Breast epithelium (tissue), 4 donors: ENCODE data around the gene NEU4. TPM values are rescaled to one million over a fixed set of nuclear protein-coding genes. Genes with fewer than 3 reads are reported as not detected.

Source experiments
- DNase-seq, 2 donors: peaks; one replicate each; pipeline ENCODE4 v3.0.0-alpha.2; 2019; ENCODE audit warnings: low spot score in 2 of 2
- H3K27ac ChIP-seq, 2 donors: fragments of 200-600 bp; sonication (generic) in 1 of 2; one replicate each; pipeline ENCODE4 v1.5.1; 2016 to 2019; ENCODE audit warnings: mild to moderate bottlenecking in 1 of 2
- H3K27me3 ChIP-seq, 2 donors: fragments of 200-600 bp; sonication (generic) in 1 of 2; one replicate each; pipeline versions ENCODE4 v1.5.1 to v1.6.0; 2017 to 2019; ENCODE audit warnings: control low read depth in 1 of 2, mild to moderate bottlenecking in 1 of 2
- H3K36me3 ChIP-seq: fragments of 200-600 bp; one replicate; pipeline ENCODE4 v1.5.1; 2019
- H3K4me1 ChIP-seq, 2 donors: fragments of 200-600 bp; sonication (generic); one replicate each; pipeline ENCODE4 v1.5.1; 2016 to 2019; ENCODE audit warnings: control low read depth in 1 of 2
- H3K4me3 ChIP-seq, 3 donors: fragments of 200-600 bp; sonication (generic); 1 replicate in 2 of 3; 2 replicates in 1 of 3; pipeline ENCODE4 v1.5.1; 2016 to 2019; ENCODE audit warnings: mild to moderate bottlenecking in 3 of 3, moderate library complexity in 2 of 3
- H3K9me3 ChIP-seq, 2 donors: fragments of 200-600 bp; sonication (generic) in 1 of 2; one replicate each; pipeline ENCODE4 v1.5.1; 2016 to 2019; ENCODE audit warnings: control low read depth in 1 of 2
- CTCF ChIP-seq, 3 donors: fragments of 450-650 bp; IDR thresholded peaks; one replicate each; pipeline ENCODE4 v1.5.1; 2016 to 2017; ENCODE audit warnings: antibody characterized with exemption in 3 of 3, mild to moderate bottlenecking in 3 of 3, moderate library complexity in 3 of 3
- POLR2A ChIP-seq: fragments of 450-650 bp; IDR thresholded peaks from one replicate; pipeline ENCODE4 v1.6.1; 2016; ENCODE audit warnings: antibody characterized with exemption, mild to moderate bottlenecking, moderate library complexity
- POLR2AphosphoS5 ChIP-seq, 3 donors: sonication (generic); formaldehyde crosslinking; IDR thresholded peaks; one replicate each; pipeline ENCODE4 v1.6.1; 2017; ENCODE audit warnings: antibody characterized with exemption in 3 of 3
- intact Hi-C: fragments of 100-400 bp; cut with DNase I; formaldehyde crosslinking; loops from one replicate; pipeline ENCODE4 v1.15.1; 2023; ENCODE audit warnings: low total_unique reads
- total RNA-seq, 3 donors: library from RNA; depleted of rRNA; stranded (reverse); fragments of >200 nt; gene quantifications; one replicate each; pipeline ENCODE4 v1.1.0, GENCODE V29; 2016

NEU4 gene
- total RNA-seq, 3 donors from 2014 or later: 0.33 to 3.0 (median 0.44) TPM

- Histone ChIP-seq H3K9me3 (no peaks in the 10 kb centered on the region), H3K4me1 (no peaks in the 10 kb centered on the region), H3K36me3 (no peaks in the 10 kb centered on the region), H3K4me3 (no peak overlapping the region), H3K27me3 (peaks cover 0 to 58% of the 10 kb centered on the region in 2 donors), H3K27ac (no peak overlapping the region)
- intact Hi-C loops: no loop called here
- DNase-seq: no peak
- TF ChIP-seq POLR2A (no peak), POLR2AphosphoS5 (IDR thresholded peaks at IDR 0.05) (no peak)
These were observed 54.0 kb downstream of the NEU4 start for GRCh38 chr2:241862775-241863535.

DNA sequence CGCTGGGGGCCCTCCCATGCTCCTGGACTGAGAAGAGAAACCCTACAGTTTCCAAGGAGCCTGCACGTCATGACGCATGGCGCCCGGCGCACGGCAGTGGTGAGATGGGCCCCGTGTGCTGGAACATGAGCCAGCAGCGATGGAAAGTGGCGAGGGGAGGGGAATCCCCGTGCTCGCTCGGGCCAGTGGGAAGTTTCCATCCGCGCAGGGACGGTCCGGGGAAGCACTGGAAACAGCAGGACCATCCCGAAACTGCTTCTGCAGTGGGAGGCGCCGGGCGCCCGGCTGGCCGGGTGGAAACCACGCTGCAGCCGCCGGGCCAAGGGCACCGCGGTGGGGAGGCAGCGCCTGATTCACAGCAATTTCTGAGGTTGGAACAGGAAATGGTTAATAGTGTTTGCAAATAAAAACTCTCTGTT lies 54.6 kb downstream of the NEU4 start:
- intact Hi-C loops: no loop called here
- Histone ChIP-seq H3K4me1 (no peaks in the 10 kb centered on the region), H3K27me3 (peaks cover 0 to 61% of the 10 kb centered on the region in 2 donors), H3K27ac (no peak overlapping the region), H3K36me3 (no peaks in the 10 kb centered on the region), H3K4me3 (no peak overlapping the region), H3K9me3 (no peaks in the 10 kb centered on the region)
- TF ChIP-seq POLR2AphosphoS5 (IDR thresholded peaks at IDR 0.05): no peak
- TF ChIP-seq CTCF (IDR thresholded peaks at IDR 0.05): no peak
- TF ChIP-seq POLR2A: no peak
- no peak for DNase-seq

GRCh38 chr2:241864168-241864849 lies 55.3 kb downstream of the NEU4 start:
- H3K4me3 ChIP-seq: no peak overlapping the region
- H3K27ac ChIP-seq: peak overlapping the region in 1 of 2 donors; percentile 21
- intact Hi-C loops: no loop called here
- TF ChIP-seq POLR2A: no peak
- TF ChIP-seq CTCF (IDR thresholded peaks at IDR 0.05): no peak
- TF ChIP-seq POLR2AphosphoS5 (IDR thresholded peaks at IDR 0.05): no peak
- no peak for DNase-seq
- H3K27me3 ChIP-seq: peaks cover 0 to 62% of the 10 kb centered on the region in 2 donors
- no peaks in the 10 kb centered on the region for H3K4me1 ChIP-seq
- no peaks in the 10 kb centered on the region for H3K9me3 ChIP-seq
- no peaks in the 10 kb centered on the region for H3K36me3 ChIP-seq

DNA sequence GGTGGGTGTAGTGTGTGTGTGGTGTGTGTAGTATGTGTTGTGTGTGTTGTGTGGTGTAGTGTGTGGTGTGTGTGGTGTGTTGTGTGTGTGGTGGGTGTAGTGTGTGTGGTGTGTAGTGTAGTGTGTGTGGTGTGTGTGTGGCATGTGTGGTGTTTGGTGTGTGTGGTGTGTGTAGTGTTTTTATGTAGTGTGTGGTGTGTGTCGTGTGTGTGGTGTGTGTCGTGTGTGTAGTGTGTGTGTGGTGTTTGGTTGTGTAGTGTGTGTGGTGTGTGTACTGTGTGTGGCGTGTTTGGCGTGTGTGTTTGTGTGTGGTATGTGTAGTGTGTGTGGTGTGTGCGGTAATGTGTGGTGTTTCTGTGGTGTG lies 55.8 kb downstream of the NEU4 start:
- H3K36me3 ChIP-seq: no peaks in the 10 kb centered on the region
- no peak for DNase-seq
- no peak overlapping the region for H3K27ac ChIP-seq
- H3K4me1 ChIP-seq: no peaks in the 10 kb centered on the region
- intact Hi-C loops: no loop called here
- no peak overlapping the region for H3K4me3 ChIP-seq
- no peak for TF ChIP-seq POLR2AphosphoS5 (IDR thresholded peaks at IDR 0.05)
- no peak for TF ChIP-seq CTCF (IDR thresholded peaks at IDR 0.05)
- TF ChIP-seq POLR2A: no peak
- H3K27me3 ChIP-seq: peaks cover 0 to 67% of the 10 kb centered on the region in 2 donors
- no peaks in the 10 kb centered on the region for H3K9me3 ChIP-seq

DNA sequence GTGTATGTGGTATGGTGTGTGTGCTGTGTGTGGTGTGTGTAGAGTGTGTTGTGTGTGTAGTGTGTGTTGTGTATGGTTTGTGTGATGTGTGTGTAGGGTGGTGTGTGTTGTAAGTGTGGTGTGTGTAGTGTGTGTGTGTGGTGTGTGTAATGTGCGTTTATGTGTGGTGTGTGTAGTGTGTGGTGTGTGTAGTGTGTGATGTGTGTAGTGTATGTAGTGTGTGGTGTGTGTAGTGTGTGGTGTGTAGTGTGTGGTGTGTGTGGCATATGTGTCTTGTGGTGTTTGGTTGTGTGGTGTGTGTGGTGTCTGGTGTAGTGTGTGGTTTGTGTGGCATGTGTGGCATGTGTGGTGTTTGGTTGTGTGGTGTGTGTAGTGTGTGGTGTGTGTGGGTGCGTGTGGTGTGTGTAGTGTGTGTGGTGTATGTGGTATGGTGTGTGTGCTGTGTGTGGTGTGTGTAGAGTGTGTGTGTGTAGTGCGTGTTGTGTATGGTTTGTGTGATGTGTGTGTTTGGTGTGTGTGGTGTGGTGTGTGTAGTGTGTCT lies 56.5 kb downstream of the NEU4 start:
- TF ChIP-seq POLR2AphosphoS5 (IDR thresholded peaks at IDR 0.05) (no peak), POLR2A (no peak), CTCF (IDR thresholded peaks at IDR 0.05) (no peak)
- Histone ChIP-seq H3K4me1 (no peaks in the 10 kb centered on the region), H3K4me3 (no peak overlapping the region), H3K27ac (no peak overlapping the region), H3K9me3 (no peaks in the 10 kb centered on the region), H3K27me3 (peaks cover 0 to 74% of the 10 kb centered on the region in 2 donors), H3K36me3 (no peaks in the 10 kb centered on the region)
- DNase-seq: no peak
- intact Hi-C loops: no loop called here
